GM19452 (cell line): Measurements from ENCODE around the gene PIK3R6.

ENCODE experiments used
- ATAC-seq: cut with Tn5 transposase; IDR thresholded peaks from one replicate; pipeline ENCODE4 v1.9.1; 2021; ENCODE audit not compliant: unreplicated experiment

Gene PIK3R6

GRCh38 chr17:8800656-8801055, 66.8 kb downstream of the PIK3R6 start:
- ATAC-seq = no peak

GRCh38 chr17:8799570-8800212, 67.8 kb downstream of the PIK3R6 start:
- no peak for ATAC-seq

- no peak for ATAC-seq
These were observed 68.5 kb downstream of the PIK3R6 start, which contains the start of gene MFSD6L for GRCh38 chr17:8798846-8799569. MFSD6L (minus strand) TSS chr17:8799365; CDS start chr17:8799120, 245 bp downstream.

GRCh38 chr17:8798176-8798845, 69.2 kb downstream of the PIK3R6 start:
- ATAC-seq = no peak

- ATAC-seq = no peak
These were observed 69.8 kb downstream of the PIK3R6 start for GRCh38 chr17:8797621-8798175.

GRCh38 chr17:8794636-8795035, 72.8 kb downstream of the PIK3R6 start:
- ATAC-seq = no peak

GRCh38 chr17:8793649-8794048, 73.8 kb downstream of the PIK3R6 start:
- ATAC-seq = no peak

GRCh38 chr17:8792646-8793045, 74.8 kb downstream of the PIK3R6 start:
- no peak for ATAC-seq

- ATAC-seq = no peak
These were observed 75.6 kb downstream of the PIK3R6 start for GRCh38 chr17:8791910-8792270.

GRCh38 chr17:8791248-8791909, 76.1 kb downstream of the PIK3R6 start:
- no peak for ATAC-seq

- no peak for ATAC-seq
These were observed 77.7 kb downstream of the PIK3R6 start for GRCh38 chr17:8789743-8790142.

- ATAC-seq = no peak
These were observed 78.5 kb downstream of the PIK3R6 start for GRCh38 chr17:8788998-8789397.

GRCh38 chr17:8785547-8786413, 81.7 kb downstream of the PIK3R6 start:
- no peak for ATAC-seq

GRCh38 chr17:8782176-8782575, 85.3 kb downstream of the PIK3R6 start:
- no peak for ATAC-seq

- no peak for ATAC-seq
These were observed 85.7 kb downstream of the PIK3R6 start for GRCh38 chr17:8781776-8782175.

GRCh38 chr17:8776881-8777280, 90.6 kb downstream of the PIK3R6 start:
- no peak for ATAC-seq

GRCh38 chr17:8776248-8776647, 91.2 kb downstream of the PIK3R6 start:
- ATAC-seq = no peak

- ATAC-seq = no peak
These were observed 100.7 kb downstream of the PIK3R6 start for GRCh38 chr17:8766731-8767130.

- no peak for ATAC-seq
These were observed 105.5 kb downstream of the PIK3R6 start for GRCh38 chr17:8762012-8762411.

- no peak for ATAC-seq
These were observed 109.3 kb downstream of the PIK3R6 start, which contains the start of gene SPDYE4 for GRCh38 chr17:8758137-8758596. SPDYE4 (minus strand) TSS chr17:8758546; CDS start chr17:8758382, 164 bp downstream.
